GM12874 (cell line): ENCODE results near the gene SDR42E1.

Experiments
- CTCF ChIP-seq: IDR thresholded peaks from 2 replicates; pipeline ENCODE4 v1.5.1; 2011; ENCODE audit warnings: low read depth, mild to moderate bottlenecking, control low read depth, low read length, moderate library complexity; ENCODE audit not compliant: insufficient read depth

SDR42E1 gene

DNA sequence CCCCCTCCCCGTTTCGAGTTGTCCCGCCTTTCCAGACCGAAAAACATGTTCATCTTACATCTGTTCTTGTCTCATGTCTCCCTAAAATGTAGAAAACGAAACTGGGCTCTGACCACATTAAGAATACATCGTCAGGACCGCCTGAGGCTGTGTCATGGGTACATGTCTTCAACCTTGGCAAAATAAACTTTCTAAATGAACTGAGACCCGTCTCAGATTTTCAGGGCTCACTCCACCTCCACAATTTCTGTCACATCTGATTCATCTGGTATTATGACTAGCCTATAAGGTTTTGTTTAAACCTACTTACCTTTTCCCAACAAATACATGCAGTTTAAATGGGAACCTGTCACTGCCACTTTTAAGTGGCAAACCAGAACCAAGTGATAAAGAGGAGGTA lies 621 bp downstream of the SDR42E1 start:
- no peak for TF ChIP-seq CTCF

DNA sequence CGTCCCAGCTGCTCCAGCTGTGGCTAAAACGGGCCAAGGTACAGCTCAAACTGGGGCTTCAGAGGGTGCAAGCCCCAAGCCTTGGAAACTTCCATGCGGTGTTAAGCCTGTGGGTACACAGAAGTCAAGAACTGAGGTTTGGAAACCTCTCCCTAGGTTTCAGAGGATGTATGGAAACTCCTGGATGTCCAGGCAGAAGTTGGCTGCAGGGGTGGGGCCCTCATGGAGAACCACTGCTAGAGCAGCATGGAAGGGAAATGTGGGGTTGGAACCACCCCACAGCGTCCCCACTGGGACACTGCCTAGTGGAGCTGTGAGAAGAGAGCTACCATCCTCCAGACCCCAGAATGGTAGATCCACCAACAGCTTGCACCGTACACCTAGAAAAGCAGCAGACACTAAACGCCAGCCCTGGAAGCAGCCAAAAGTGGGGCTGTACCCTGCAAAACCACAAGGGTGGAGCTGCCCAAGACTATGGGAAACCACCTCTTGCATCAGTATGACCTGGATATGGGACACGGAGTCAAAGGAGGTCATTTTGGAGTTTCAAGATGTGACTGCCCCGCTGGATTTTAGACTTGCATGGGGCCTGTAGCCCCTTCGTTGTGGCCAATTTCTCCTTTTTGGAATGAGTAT lies 2.2 kb downstream of the SDR42E1 start:
- no peak for TF ChIP-seq CTCF

- no peak for TF ChIP-seq CTCF
Measured at GRCh38 chr16:82007189-82007588, 4.1 kb downstream of the SDR42E1 start.

DNA sequence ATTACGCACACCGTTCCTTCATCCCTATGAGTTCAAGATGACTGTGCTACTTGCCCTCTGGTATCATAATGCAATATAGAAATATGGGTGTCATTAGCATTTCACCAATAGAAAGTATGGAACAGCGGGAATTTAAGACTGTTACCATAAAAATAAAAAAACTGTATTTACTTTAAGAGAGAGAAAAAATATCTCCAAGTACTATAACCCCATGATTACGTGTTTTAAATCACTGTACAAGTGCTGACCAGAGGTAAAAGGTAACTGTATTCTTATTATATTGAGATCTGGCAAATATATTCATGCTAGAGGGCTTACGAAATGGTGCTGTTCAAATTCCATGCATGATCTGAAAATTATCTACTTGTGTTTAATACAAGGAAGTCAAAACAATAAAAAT lies 5.2 kb downstream of the SDR42E1 start:
- TF ChIP-seq CTCF, result no peak

- no peak for TF ChIP-seq CTCF
Measured at GRCh38 chr16:82005027-82005830, 6.0 kb downstream of the SDR42E1 start.

DNA sequence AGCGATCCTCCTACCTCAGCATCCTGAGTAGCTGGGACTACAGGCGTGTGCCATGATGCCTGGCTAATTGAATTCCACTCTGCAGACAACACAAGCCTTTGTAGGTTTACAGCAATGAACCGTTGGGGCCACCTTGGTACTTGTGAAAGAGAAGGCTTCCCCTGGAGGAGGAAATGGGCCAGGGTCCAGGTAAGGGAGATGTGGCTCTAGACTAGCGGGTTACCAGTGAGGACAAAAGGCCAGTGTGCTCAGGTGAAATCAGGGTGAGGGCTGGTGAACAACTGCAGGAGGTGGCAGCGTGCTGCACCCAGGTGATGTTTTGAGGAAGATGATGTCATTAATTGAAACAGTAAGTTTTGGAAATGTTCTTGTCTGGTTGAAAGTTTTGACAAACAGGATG lies 6.7 kb downstream of the SDR42E1 start:
- TF ChIP-seq CTCF, result no peak

GRCh38 chr16:82002831-82003230 lies 8.4 kb downstream of the SDR42E1 start:
- no peak for TF ChIP-seq CTCF
